ENCODE results near the gene WNT3.

- no peak for TF ChIP-seq TARDBP (IDR thresholded peaks at IDR 0.05)
- TF ChIP-seq ELF4 (IDR thresholded peaks at IDR 0.05), result no peak
- no peak for TF ChIP-seq ARNT (IDR thresholded peaks at IDR 0.05)
- no peak for TF ChIP-seq LEF1 (IDR thresholded peaks at IDR 0.05; ENCODE audit: borderline replicate concordance)
- TF ChIP-seq SP1 (IDR thresholded peaks at IDR 0.05), result no peak
- TF ChIP-seq SUZ12 (IDR thresholded peaks at IDR 0.05), result no peak
- TF ChIP-seq BHLHE40 (IDR thresholded peaks at IDR 0.05; ENCODE audit: borderline replicate concordance), result no peak
- TF ChIP-seq FOXK2 (IDR thresholded peaks at IDR 0.05), result no peak
These were observed 54.3 kb downstream of the WNT3 start for GRCh38 chr17:46764000-46764708.

Measured in HEK293T (cell line).